ENCODE results near the gene OR2AT4. TPM values are rescaled to one million over a fixed set of nuclear protein-coding genes. Genes with fewer than 3 reads are reported as not detected.

Gene OR2AT4
- total and polyA plus RNA-seq, 2 of the 4 experiments (the other 2 are of a cell fraction) = not detected

- H3K56ac ChIP-seq (ENCODE audit: extremely low read depth, insufficient read depth, low read length) = no peak overlapping the region
- no peak overlapping the region for H3K4ac ChIP-seq (ENCODE audit: low read depth, low read length)
- ATAC-seq (ENCODE audit: low read depth) = no peak
- no peaks in the 10 kb centered on the region for H4K20me1 ChIP-seq (ENCODE audit: insufficient read depth, low read length)
- H3K18ac ChIP-seq (ENCODE audit: low read depth, low read length) = no peak overlapping the region
- no peak overlapping the region for H3K9ac ChIP-seq (ENCODE audit: low read depth, low read length)
- no peaks in the 10 kb centered on the region for H3K4me1 ChIP-seq (ENCODE audit: control insufficient read depth, insufficient read depth, low read length)
- no peak overlapping the region for H3K23ac ChIP-seq (ENCODE audit: low read depth, low read length)
- no peaks in the 10 kb centered on the region for H3K36me3 ChIP-seq (ENCODE audit: control insufficient read depth, insufficient read depth, low read length)
- dilution Hi-C loops (cut with HindIII; ENCODE audit: low sequenced_read_pairs, unreplicated experiment) (no loop called here), in situ Hi-C loops (cut with MboI; ENCODE audit: low sequenced_read_pairs) (no loop called here), intact Hi-C loops (cut with micrococcal nuclease) (no loop called here)
- no peak overlapping the region for H3K4me3 ChIP-seq (ENCODE audit: insufficient read depth, low read depth, low read length)
- H2AK5ac ChIP-seq (ENCODE audit: low read depth, low read length) = no peak overlapping the region
- CTCF ChIA-PET = no interaction called here
- no peak overlapping the region for H4K8ac ChIP-seq (ENCODE audit: low read depth in 2 of 2, low read length in 2 of 2)
- TF ChIP-seq CHD1 (IDR thresholded peaks at IDR 0.05; ENCODE audit: low read depth, low read length) = no peak
- TF ChIP-seq CEBPB (IDR thresholded peaks at IDR 0.05; ENCODE audit: low read depth, low read length) = no peak
- TF ChIP-seq RAD21 (IDR thresholded peaks at IDR 0.05; ENCODE audit: low read length) = no peak
- TF ChIP-seq NFE2L2 (IDR thresholded peaks at IDR 0.05; ENCODE audit: low read depth, low read length) = no peak
- TF ChIP-seq FOS (IDR thresholded peaks at IDR 0.05; ENCODE audit: low read depth, low read length) = no peak
- TF ChIP-seq USF2 (IDR thresholded peaks at IDR 0.05; ENCODE audit: low read depth, low read length) = no peak
- TF ChIP-seq RCOR1 (IDR thresholded peaks at IDR 0.05; ENCODE audit: insufficient replicate concordance, low read length) = no peak
- no peak overlapping the region for H3K4me2 ChIP-seq (ENCODE audit: low read depth, low read length)
- peaks cover 23% of the 10 kb centered on the region for H3K27me3 ChIP-seq (ENCODE audit: control insufficient read depth, insufficient read depth, low read length)
- no peaks in the 10 kb centered on the region for H3K79me1 ChIP-seq (ENCODE audit: low read depth in 1 of 2, low read length in 2 of 2)
- no peak overlapping the region for H2BK15ac ChIP-seq (ENCODE audit: low read depth, low read length)
- no peak overlapping the region for H4K5ac ChIP-seq (ENCODE audit: low read depth, low read length)
- H2BK5ac ChIP-seq (ENCODE audit: low read depth, low read length, poor library complexity, severe bottlenecking) = no peak overlapping the region
- no peak overlapping the region for H4K91ac ChIP-seq (ENCODE audit: insufficient read depth, low read depth, low read length)
- no peak for DNase-seq
- POLR2A ChIA-PET (ENCODE audit: unreplicated experiment) = no interaction called here
- peaks cover 2% of the 10 kb centered on the region; the same call in 1 of the 2 replicates for H3K9me3 ChIP-seq (ENCODE audit: control insufficient read depth, insufficient read depth, low read length)
- no peak overlapping the region for H2AK9ac ChIP-seq (replicated peaks; ENCODE audit: low read depth, low read length, poor library complexity)
- no peak overlapping the region for H3K14ac ChIP-seq (replicated peaks; ENCODE audit: low read depth, low read length)
- BruUV-seq (replicated peaks) = no TSS peak
- no peak overlapping the region for H2AFZ ChIP-seq (replicated peaks; ENCODE audit: low read length, poor library complexity)
- H2BK20ac ChIP-seq (ENCODE audit: low read depth, low read length) = no peak overlapping the region
- no CpG with 5 or more reads among the region's 3 CpGs for WGBS, 2 experiments (ENCODE audit: extremely low coverage in 2 of 2, insufficient read length in 1 of 2)
- no peaks in the 10 kb centered on the region for H3K9me1 ChIP-seq (ENCODE audit: insufficient read depth, low read length)
- H2BK120ac ChIP-seq (ENCODE audit: low read depth, low read length) = no peak overlapping the region
- no peak overlapping the region for H3K27ac ChIP-seq (ENCODE audit: insufficient read depth, low read length)
Measured at GRCh38 chr11:75056814-75057213, 39.9 kb downstream of the OR2AT4 start.

Measured in IMR-90 (cell line).